Measurements from ENCODE around the gene POLR3GL. TPM values are rescaled to one million over a fixed set of nuclear protein-coding genes. Genes with fewer than 3 reads are reported as not detected.
A peak's percentile ranks its signal among the peaks of the same experiment; 100 is the strongest.

Gene POLR3GL
- total and polyA plus RNA-seq, 2 donors (not counting 1 experiment from before 2014, with no cell fraction given) = 23.3 to 23.8 TPM

DNA sequence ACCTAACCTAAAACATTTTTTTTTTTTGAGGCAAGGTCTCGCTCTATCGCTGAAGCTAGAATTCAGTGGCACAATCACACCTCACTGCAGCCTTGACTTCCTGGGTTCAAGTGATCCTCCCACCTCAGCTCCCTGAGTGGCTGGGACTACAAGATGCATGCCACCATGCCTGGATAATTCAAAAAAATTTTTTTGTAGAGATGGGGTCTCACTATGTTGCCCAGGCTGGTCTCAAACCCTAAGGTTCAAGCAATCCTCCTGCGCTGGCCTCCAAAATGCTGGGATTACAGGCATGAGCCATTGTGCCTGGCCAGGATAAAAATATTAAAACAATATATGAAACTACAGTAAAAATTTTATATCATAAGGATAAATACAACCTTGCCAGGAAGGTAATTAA lies 11.6 kb upstream of the POLR3GL start:
- no peak overlapping the region for H2AFZ ChIP-seq (ENCODE audit: low read length)
- no peak for DNase-seq (ENCODE audit: low read depth in 2 of 2)
- H3K36me3 ChIP-seq (ENCODE audit: control insufficient read depth, insufficient read depth, low read length) = no peaks in the 10 kb centered on the region
- no peak overlapping the region for H3K4me2 ChIP-seq (ENCODE audit: extremely low read depth, insufficient read depth, low read length)
- no peak overlapping the region for H3K9ac ChIP-seq (ENCODE audit: insufficient read depth, low read length)
- H3K27me3 ChIP-seq (ENCODE audit: control insufficient read depth, insufficient read depth, low read length) = no peaks in the 10 kb centered on the region
- peaks cover 57% of the 10 kb centered on the region for H3K79me2 ChIP-seq (ENCODE audit: control insufficient read depth, insufficient read depth, low read length)
- H3K9me3 ChIP-seq (ENCODE audit: control insufficient read depth, insufficient read depth, low read depth, low read length) = no peaks in the 10 kb centered on the region
- H3K4me1 ChIP-seq (ENCODE audit: control insufficient read depth, extremely low read depth, insufficient read depth, low read length) = peaks cover 5% of the 10 kb centered on the region
- H4K20me1 ChIP-seq (ENCODE audit: control insufficient read depth, extremely low read depth, insufficient read depth, low read length) = no peaks in the 10 kb centered on the region
- TF ChIP-seq EZH2 (IDR thresholded peaks at IDR 0.05; ENCODE audit: low read length, missing control alignments) = no peak
- no peak for TF ChIP-seq CTCF (conservative IDR thresholded peaks at IDR 0.05 in 1 of 2, IDR thresholded peaks at IDR 0.05 in 1 of 2; ENCODE audit: low read depth in 1 of 2, low read length in 2 of 2)
- H3K4me3 ChIP-seq (replicated peaks in 1 of 4; ENCODE audit: control extremely low read depth in 1 of 4, insufficient read depth in 1 of 4, low read depth in 3 of 4, low read length in 4 of 4) = no peak overlapping the region
- H3K27ac ChIP-seq (ENCODE audit: insufficient read depth, low read length) = no peak overlapping the region

GRCh38 chr1:145953861-145954260 lies 10.6 kb upstream of the POLR3GL start:
- no peak for DNase-seq (ENCODE audit: low read depth in 2 of 2)
- no peak overlapping the region for H3K9ac ChIP-seq (ENCODE audit: insufficient read depth, low read length)
- peaks cover 56% of the 10 kb centered on the region for H3K79me2 ChIP-seq (ENCODE audit: control insufficient read depth, insufficient read depth, low read length)
- H3K27ac ChIP-seq (ENCODE audit: insufficient read depth, low read length) = no peak overlapping the region
- TF ChIP-seq EZH2 (IDR thresholded peaks at IDR 0.05; ENCODE audit: low read length, missing control alignments) (no peak), CTCF (conservative IDR thresholded peaks at IDR 0.05 in 1 of 2, IDR thresholded peaks at IDR 0.05 in 1 of 2; ENCODE audit: low read depth in 1 of 2, low read length in 2 of 2) (no peak)
- no peak overlapping the region for H3K4me2 ChIP-seq (ENCODE audit: extremely low read depth, insufficient read depth, low read length)
- H4K20me1 ChIP-seq (ENCODE audit: control insufficient read depth, extremely low read depth, insufficient read depth, low read length) = no peaks in the 10 kb centered on the region
- no peaks in the 10 kb centered on the region for H3K27me3 ChIP-seq (ENCODE audit: control insufficient read depth, insufficient read depth, low read length)
- no peak overlapping the region for H3K4me3 ChIP-seq (replicated peaks in 1 of 4; ENCODE audit: control extremely low read depth in 1 of 4, insufficient read depth in 1 of 4, low read depth in 3 of 4, low read length in 4 of 4)
- no peaks in the 10 kb centered on the region for H3K9me3 ChIP-seq (ENCODE audit: control insufficient read depth, insufficient read depth, low read depth, low read length)
- no peak overlapping the region for H2AFZ ChIP-seq (ENCODE audit: low read length)
- peaks cover 7% of the 10 kb centered on the region for H3K4me1 ChIP-seq (ENCODE audit: control insufficient read depth, extremely low read depth, insufficient read depth, low read length)
- no peaks in the 10 kb centered on the region for H3K36me3 ChIP-seq (ENCODE audit: control insufficient read depth, insufficient read depth, low read length)

DNA sequence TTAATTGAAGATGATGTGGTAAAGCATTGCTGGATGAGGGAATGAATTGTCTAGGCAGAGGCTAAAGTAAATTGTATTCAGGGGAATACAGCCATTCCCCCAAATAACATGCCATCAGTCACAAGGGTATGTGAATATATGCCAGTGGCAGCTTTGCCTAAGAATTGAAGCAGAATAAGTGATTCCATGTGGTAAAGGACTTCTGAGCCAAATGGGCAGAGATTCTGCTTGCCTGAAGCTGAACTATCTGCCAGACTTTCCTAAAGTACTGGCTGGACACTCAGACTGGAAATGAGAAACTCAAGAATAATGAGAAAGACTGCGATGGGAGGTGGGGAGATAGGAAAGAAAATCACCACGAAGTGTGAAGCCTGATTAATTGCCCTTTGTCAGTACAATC lies 9.1 kb upstream of the POLR3GL start:
- Histone ChIP-seq H3K9ac (ENCODE audit: insufficient read depth, low read length) (no peak overlapping the region), H3K4me1 (ENCODE audit: control insufficient read depth, extremely low read depth, insufficient read depth, low read length) (peaks cover 7% of the 10 kb centered on the region), H2AFZ (ENCODE audit: low read length) (no peak overlapping the region), H3K4me2 (ENCODE audit: extremely low read depth, insufficient read depth, low read length) (peak overlapping the region; percentile 70), H3K4me3 (replicated peaks in 1 of 4; ENCODE audit: control extremely low read depth in 1 of 4, insufficient read depth in 1 of 4, low read depth in 3 of 4, low read length in 4 of 4) (peak overlapping the region in 3 of 4 experiments; percentile 75 to 95 (median 82)), H3K36me3 (ENCODE audit: control insufficient read depth, insufficient read depth, low read length) (no peaks in the 10 kb centered on the region), H3K9me3 (ENCODE audit: control insufficient read depth, insufficient read depth, low read depth, low read length) (no peaks in the 10 kb centered on the region), H4K20me1 (ENCODE audit: control insufficient read depth, extremely low read depth, insufficient read depth, low read length) (no peaks in the 10 kb centered on the region), H3K79me2 (ENCODE audit: control insufficient read depth, insufficient read depth, low read length) (peaks cover 54% of the 10 kb centered on the region), H3K27me3 (ENCODE audit: control insufficient read depth, insufficient read depth, low read length) (no peaks in the 10 kb centered on the region), H3K27ac (ENCODE audit: insufficient read depth, low read length) (no peak overlapping the region)
- TF ChIP-seq CTCF (conservative IDR thresholded peaks at IDR 0.05 in 1 of 2, IDR thresholded peaks at IDR 0.05 in 1 of 2; ENCODE audit: low read depth in 1 of 2, low read length in 2 of 2) = no peak
- no peak for TF ChIP-seq EZH2 (IDR thresholded peaks at IDR 0.05; ENCODE audit: low read length, missing control alignments)
- DNase-seq (ENCODE audit: low read depth in 2 of 2) = peak in 1 of 2 donors; percentile 48
